CD4-positive, alpha-beta T cell (primary cell): ENCODE measurements around the gene COL4A4. TPM values are rescaled to one million over a fixed set of nuclear protein-coding genes. Genes with fewer than 3 reads are reported as not detected.

Source experiments
- ATAC-seq: fragments of 200-7000 bp; cut with Tn5 transposase; one replicate; pipeline ENCODE4 v1.10.0; 2022; ENCODE audit warnings: mild to moderate bottlenecking; ENCODE audit not compliant: poor library complexity
- CTCF ChIA-PET: fragments of 350-600 bp; sonication (Branson Sonifier 250); formaldehyde crosslinking; loops from one replicate; lab custom pipeline; 2021; ENCODE audit warnings: antibody characterized with exemption, inconsistent platforms; lab: Charles Lee
- POLR2A ChIA-PET: fragments of 350-600 bp; sonication (Branson Sonifier 250); formaldehyde crosslinking; loops from one replicate; lab custom pipeline; 2021; ENCODE audit warnings: antibody characterized with exemption, inconsistent platforms; lab: Charles Lee
- DNase-seq, 14 experiments: peaks; one replicate each; pipeline ENCODE4 v3.0.0-alpha.2; 2013 to 2020; ENCODE audit warnings: mixed read lengths in 2 of 14
- H3K27ac ChIP-seq, 2 donors: one replicate each; pipeline versions ENCODE4 v1.5.1 to v1.7.0; 2013; ENCODE audit warnings: low read length in 2 of 2, low read depth in 1 of 2, mild to moderate bottlenecking in 1 of 2
- H3K27me3 ChIP-seq, 2 experiments: 1 replicate in 1 of 2; 2 replicates in 1 of 2; pipeline versions ENCODE4 v1.6.1 to v1.7.0; 2013; ENCODE audit warnings: low read length in 2 of 2, control low read depth in 1 of 2, mild to moderate bottlenecking in 1 of 2, moderate library complexity in 1 of 2; ENCODE audit not compliant: insufficient read depth in 2 of 2, control insufficient read depth in 1 of 2
- H3K36me3 ChIP-seq: one replicate; pipeline ENCODE4 v1.6.1; 2013; ENCODE audit warnings: low read length, control low read depth; ENCODE audit not compliant: insufficient read depth
- H3K4me1 ChIP-seq: one replicate; pipeline ENCODE4 v1.6.1; 2013; ENCODE audit warnings: low read length, control low read depth; ENCODE audit not compliant: insufficient read depth
- H3K4me3 ChIP-seq: one replicate; pipeline ENCODE4 v1.5.1; 2013; ENCODE audit warnings: mild to moderate bottlenecking, low read length, moderate library complexity
- H3K9me3 ChIP-seq, 2 experiments: 1 replicate in 1 of 2; 2 replicates in 1 of 2; pipeline versions ENCODE4 v1.6.1 to v1.7.0; 2013; ENCODE audit warnings: low read length in 2 of 2, mild to moderate bottlenecking in 2 of 2, control low read depth in 1 of 2, moderate library complexity in 1 of 2; ENCODE audit not compliant: control insufficient read depth in 1 of 2, insufficient read depth in 1 of 2
- H3K27ac Mint-ChIP-seq: one replicate; pipeline ENCODE4 v1.8.0; 2020; ENCODE audit warnings: mixed read lengths
- H3K27me3 Mint-ChIP-seq: one replicate; pipeline ENCODE4 v1.8.0; 2021; ENCODE audit warnings: mixed read lengths
- H3K36me3 Mint-ChIP-seq: one replicate; pipeline ENCODE4 v1.8.0; 2021; ENCODE audit warnings: low read depth, mixed read lengths
- H3K4me1 Mint-ChIP-seq: one replicate; pipeline ENCODE4 v1.8.0; 2021; ENCODE audit warnings: low read depth, mixed read lengths
- H3K4me3 Mint-ChIP-seq: one replicate; pipeline ENCODE4 v1.8.0; 2020; ENCODE audit warnings: mild to moderate bottlenecking, mixed read lengths
- H3K9me3 Mint-ChIP-seq: one replicate; pipeline ENCODE4 v1.8.0; 2020; ENCODE audit warnings: mixed read lengths
- CTCF ChIP-seq: fragments of 200-600 bp; IDR thresholded peaks from one replicate; pipeline ENCODE4 v1.8.0; 2022; ENCODE audit warnings: antibody characterized with exemption, mild to moderate bottlenecking
- intact Hi-C, 2 experiments: fragments of 100-400 bp; cut with DNase I in 1 of 2; cut with micrococcal nuclease in 1 of 2; formaldehyde crosslinking; loops; one replicate each; pipeline versions ENCODE4 v1.15.1 to v1.9.0; 2023 to 2025; cut with DNase I, micrococcal nuclease
- total RNA-seq, 174 experiments: library from RNA in 2 of 174; stranded (reverse) in 2 of 174; gene quantifications; one replicate each; pipeline ENCODE4 v1.2.3 and lab custom pipeline; 2021 to 2026

COL4A4 gene
- total RNA-seq, 2 experiments from 2014 or later: not detected

- H3K4me1 Mint-ChIP-seq: peaks cover 27% of the 10 kb centered on the region
- Histone ChIP-seq H3K4me3 (no peak overlapping the region), H3K9me3 (no peaks in the 10 kb centered on the region), H3K4me1 (peaks cover 9% of the 10 kb centered on the region), H3K36me3 (no peaks in the 10 kb centered on the region), H3K27me3 (no peaks in the 10 kb centered on the region), H3K27ac (no peak overlapping the region)
- H3K4me3 Mint-ChIP-seq: no peak overlapping the region
- CTCF ChIA-PET: no interaction called here
- no peaks in the 10 kb centered on the region for H3K9me3 Mint-ChIP-seq
- peaks cover 20% of the 10 kb centered on the region for H3K36me3 Mint-ChIP-seq
- intact Hi-C loops: loop anchor here (1.0 to 10.0 kb wide), 5 partner anchors 171 to 1701 kb away; no protein-coding TSS in a partner anchor
- no peaks in the 10 kb centered on the region for H3K27me3 Mint-ChIP-seq
- H3K27ac Mint-ChIP-seq: no peak overlapping the region
- TF ChIP-seq CTCF: peak; percentile 22
- POLR2A ChIA-PET: no interaction called here
- DNase-seq: no peak
- no peak for ATAC-seq
Observed at GRCh38 chr2:226985583-226985946, 178.4 kb downstream of the COL4A4 start.

DNA sequence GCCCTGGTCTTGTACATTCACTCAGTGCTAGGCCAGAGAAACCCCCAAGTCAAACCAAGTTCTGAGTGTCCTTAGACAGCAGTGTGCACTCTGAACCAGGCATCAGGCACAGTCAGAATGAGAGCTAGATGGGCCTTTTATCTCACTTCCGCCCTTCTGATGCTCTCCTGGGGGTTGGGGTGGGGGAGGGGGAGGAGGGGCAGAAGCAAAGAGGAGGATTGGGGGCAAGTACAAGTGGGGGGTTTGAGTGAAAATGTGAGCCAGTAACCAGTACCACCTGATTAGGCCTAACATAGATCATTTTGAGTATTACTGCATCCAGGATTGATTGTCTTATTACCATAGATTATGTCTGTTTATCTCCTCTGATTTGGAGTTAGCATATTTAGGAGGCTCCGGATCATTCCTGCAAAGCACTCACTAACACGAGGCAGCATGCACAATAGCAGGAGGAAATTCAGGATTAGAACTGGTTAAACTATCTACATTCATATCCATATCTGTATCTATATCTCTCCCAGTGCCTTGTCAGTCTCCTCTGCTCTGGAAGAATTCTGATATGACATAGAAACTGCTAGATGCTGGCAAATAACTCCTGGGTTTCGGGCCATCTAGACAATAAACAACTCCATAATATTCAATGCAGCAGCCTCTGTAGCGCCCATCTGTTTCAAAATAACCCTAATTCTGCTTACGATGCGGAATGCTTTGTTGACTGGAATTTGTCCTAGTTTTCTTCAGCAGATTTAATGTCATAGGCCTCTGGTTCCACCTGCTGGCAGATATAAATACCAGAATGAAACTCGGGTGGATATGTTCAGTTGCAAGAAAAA is 179.0 kb downstream of the COL4A4 start:
- no peak overlapping the region for H3K27ac ChIP-seq
- Mint-ChIP-seq H3K4me1 (peaks cover 27% of the 10 kb centered on the region), H3K27ac (peak overlapping the region; percentile 38), H3K36me3 (peaks cover 15% of the 10 kb centered on the region), H3K4me3 (no peak overlapping the region), H3K27me3 (no peaks in the 10 kb centered on the region), H3K9me3 (no peaks in the 10 kb centered on the region)
- H3K9me3 ChIP-seq: no peaks in the 10 kb centered on the region
- peaks cover 9% of the 10 kb centered on the region for H3K4me1 ChIP-seq
- CTCF ChIA-PET: interaction anchor here (0.6 to 1.1 kb wide), 2 partner anchors 183 to 357 kb away, joined by 3 read pairs; no protein-coding TSS in a partner anchor
- no peak overlapping the region for H3K4me3 ChIP-seq
- TF ChIP-seq CTCF: peak; percentile 60
- no peaks in the 10 kb centered on the region for H3K36me3 ChIP-seq
- intact Hi-C loops: loop anchor here (1.0 to 10.0 kb wide), 5 partner anchors 170 to 1700 kb away; no protein-coding TSS in a partner anchor
- ATAC-seq: peak; percentile 73
- H3K27me3 ChIP-seq: no peaks in the 10 kb centered on the region
- POLR2A ChIA-PET: no interaction called here
- peak in 4 of 14 experiments; percentile 19 to 55 (median 39) for DNase-seq

GRCh38 chr2:226983895-226984749 is 179.9 kb downstream of the COL4A4 start:
- Mint-ChIP-seq H3K27me3 (no peaks in the 10 kb centered on the region), H3K9me3 (no peaks in the 10 kb centered on the region), H3K4me3 (no peak overlapping the region), H3K36me3 (peaks cover 14% of the 10 kb centered on the region), H3K27ac (peak overlapping the region; percentile 38), H3K4me1 (peaks cover 35% of the 10 kb centered on the region)
- Histone ChIP-seq H3K4me1 (peaks cover 9% of the 10 kb centered on the region), H3K36me3 (no peaks in the 10 kb centered on the region), H3K27me3 (no peaks in the 10 kb centered on the region), H3K9me3 (no peaks in the 10 kb centered on the region), H3K4me3 (no peak overlapping the region), H3K27ac (no peak overlapping the region)
- no peak for ATAC-seq
- no peak for TF ChIP-seq CTCF
- DNase-seq: no peak
- intact Hi-C loops: loop anchor here (2.0 to 10.0 kb wide), 3 partner anchors 169 to 1699 kb away; no protein-coding TSS in a partner anchor
- CTCF ChIA-PET: interaction anchor here (0.6 to 1.1 kb wide), 2 partner anchors 182 to 356 kb away, joined by 3 read pairs; no protein-coding TSS in a partner anchor
- POLR2A ChIA-PET: no interaction called here
